GM18870 (cell line): ENCODE results near the gene MACC1.

Experiments
- ATAC-seq: cut with Tn5 transposase; IDR thresholded peaks from one replicate; pipeline ENCODE4 v1.9.1; 2021; ENCODE audit warnings: moderate library complexity; ENCODE audit not compliant: unreplicated experiment

MACC1 gene

DNA sequence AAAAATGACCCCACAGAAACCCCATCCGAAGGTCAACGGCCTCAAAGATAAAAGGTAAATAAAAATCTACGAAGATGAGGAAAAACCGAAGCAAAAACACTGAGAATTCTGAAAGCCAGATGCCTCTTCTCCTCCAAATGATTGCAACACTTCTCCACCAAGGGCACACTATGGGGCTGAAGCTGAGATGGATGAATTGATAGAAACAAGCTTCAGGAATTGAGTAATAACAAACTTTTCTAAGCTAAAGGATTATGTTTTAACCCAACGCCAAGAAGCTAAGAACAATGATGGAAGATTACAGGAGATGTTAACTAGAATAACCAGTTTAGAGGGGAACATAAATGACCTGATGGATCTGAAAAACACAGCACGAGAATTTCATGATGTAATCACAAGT is 127.8 kb downstream of the MACC1 start:
- no peak for ATAC-seq

GRCh38 chr7:20085086-20085485 is 132.1 kb downstream of the MACC1 start:
- no peak for ATAC-seq
